AG09309 (cell line): ENCODE data around the gene DHX40.

Experiments used
- DNase-seq: peaks from one replicate; pipeline ENCODE4 v3.0.0-alpha.2; 2010; ENCODE audit warnings: low read depth
- H3K4me3 ChIP-seq: 2 replicates; pipeline ENCODE4 v1.5.1; 2011; ENCODE audit warnings: mild to moderate bottlenecking, low read depth, low read length, moderate library complexity; ENCODE audit not compliant: control insufficient read depth
- CTCF ChIP-seq: IDR thresholded peaks from 2 replicates; pipeline ENCODE4 v1.5.1; 2011; ENCODE audit warnings: mild to moderate bottlenecking, low read depth, low read length, inconsistent platforms; ENCODE audit not compliant: insufficient read depth, control insufficient read depth; ENCODE audit errors: missing control alignments

DHX40 gene

GRCh38 chr17:59637611-59638310, 72.4 kb downstream of the DHX40 start:
- TF ChIP-seq CTCF, result no peak
- DNase-seq, result no peak
- no peak overlapping the region for H3K4me3 ChIP-seq

GRCh38 chr17:59638553-59638952, 73.1 kb downstream of the DHX40 start:
- no peak for TF ChIP-seq CTCF
- no peak overlapping the region for H3K4me3 ChIP-seq
- DNase-seq, result no peak

GRCh38 chr17:59641799-59642484, 76.5 kb downstream of the DHX40 start:
- no peak for TF ChIP-seq CTCF
- DNase-seq, result no peak

GRCh38 chr17:59642565-59642964, 77.2 kb downstream of the DHX40 start:
- TF ChIP-seq CTCF, result no peak
- H3K4me3 ChIP-seq, result no peak overlapping the region
- no peak for DNase-seq

More at GRCh38 chr17:59641799-59642484, 76.5 kb downstream of the DHX40 start:
- H3K4me3 ChIP-seq, result no peak overlapping the region

GRCh38 chr17:59643159-59644140, 78.0 kb downstream of the DHX40 start:
- no peak for TF ChIP-seq CTCF
- H3K4me3 ChIP-seq, result no peak overlapping the region
- DNase-seq, result no peak

GRCh38 chr17:59647288-59647687, 81.9 kb downstream of the DHX40 start:
- H3K4me3 ChIP-seq, result no peak overlapping the region
- no peak for TF ChIP-seq CTCF
- no peak for DNase-seq
